ENCODE measurements around the gene MARCHF2.
"Not testable (repeated sequence)": the region's sequence is repeated elsewhere in the genome, so short reads cannot be mapped to it uniquely, and the experiment has no call there.

Gene MARCHF2

DNA sequence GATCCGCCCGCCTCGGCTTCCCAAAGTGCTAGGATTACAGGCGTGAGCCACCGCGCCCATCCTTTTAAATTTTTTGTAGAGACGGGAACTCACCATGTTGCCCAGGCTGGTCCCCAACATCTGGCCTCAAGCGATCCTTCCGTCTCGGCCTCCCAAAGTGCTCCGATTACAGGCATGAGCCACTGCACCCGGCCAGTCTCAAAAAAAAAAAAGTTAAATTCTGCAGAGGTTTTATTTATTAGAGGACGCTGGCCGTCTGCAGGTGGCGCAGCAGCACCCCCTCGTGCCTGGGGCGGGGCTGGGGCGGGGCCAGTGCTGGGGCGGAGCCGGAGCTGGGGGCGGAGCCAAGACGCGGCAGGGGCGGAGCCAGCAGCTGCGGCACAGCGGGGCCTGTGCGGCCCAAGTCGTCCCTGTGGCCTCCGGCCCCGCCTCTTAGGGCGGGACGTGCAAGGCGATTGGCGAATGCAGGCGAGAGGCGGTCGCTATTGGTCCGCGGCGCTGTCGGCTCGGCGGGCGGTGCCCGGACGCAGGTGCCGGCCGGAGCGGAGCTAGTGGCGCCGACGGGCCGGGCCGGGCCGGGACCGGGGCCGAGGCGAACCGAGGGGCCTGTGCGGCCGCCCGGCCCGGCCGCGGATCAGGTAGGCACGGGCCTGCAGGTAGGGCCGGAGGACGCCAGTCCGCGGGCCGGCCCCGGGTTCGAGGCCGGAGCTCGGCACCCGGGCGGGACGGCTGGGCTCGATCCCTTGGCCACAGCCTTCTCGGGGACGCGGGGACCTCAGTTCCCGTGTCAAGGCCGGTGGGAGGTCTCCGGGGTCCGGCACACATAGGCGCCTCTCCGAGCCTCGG, at the start of gene MARCHF2:
MARCHF2 (plus strand) TSS at position 523 of the 846 bp plus-strand sequence. CDS start 8,536 bp downstream, outside the sequence.
- peak; percentile 94 for DNase-seq

DNA sequence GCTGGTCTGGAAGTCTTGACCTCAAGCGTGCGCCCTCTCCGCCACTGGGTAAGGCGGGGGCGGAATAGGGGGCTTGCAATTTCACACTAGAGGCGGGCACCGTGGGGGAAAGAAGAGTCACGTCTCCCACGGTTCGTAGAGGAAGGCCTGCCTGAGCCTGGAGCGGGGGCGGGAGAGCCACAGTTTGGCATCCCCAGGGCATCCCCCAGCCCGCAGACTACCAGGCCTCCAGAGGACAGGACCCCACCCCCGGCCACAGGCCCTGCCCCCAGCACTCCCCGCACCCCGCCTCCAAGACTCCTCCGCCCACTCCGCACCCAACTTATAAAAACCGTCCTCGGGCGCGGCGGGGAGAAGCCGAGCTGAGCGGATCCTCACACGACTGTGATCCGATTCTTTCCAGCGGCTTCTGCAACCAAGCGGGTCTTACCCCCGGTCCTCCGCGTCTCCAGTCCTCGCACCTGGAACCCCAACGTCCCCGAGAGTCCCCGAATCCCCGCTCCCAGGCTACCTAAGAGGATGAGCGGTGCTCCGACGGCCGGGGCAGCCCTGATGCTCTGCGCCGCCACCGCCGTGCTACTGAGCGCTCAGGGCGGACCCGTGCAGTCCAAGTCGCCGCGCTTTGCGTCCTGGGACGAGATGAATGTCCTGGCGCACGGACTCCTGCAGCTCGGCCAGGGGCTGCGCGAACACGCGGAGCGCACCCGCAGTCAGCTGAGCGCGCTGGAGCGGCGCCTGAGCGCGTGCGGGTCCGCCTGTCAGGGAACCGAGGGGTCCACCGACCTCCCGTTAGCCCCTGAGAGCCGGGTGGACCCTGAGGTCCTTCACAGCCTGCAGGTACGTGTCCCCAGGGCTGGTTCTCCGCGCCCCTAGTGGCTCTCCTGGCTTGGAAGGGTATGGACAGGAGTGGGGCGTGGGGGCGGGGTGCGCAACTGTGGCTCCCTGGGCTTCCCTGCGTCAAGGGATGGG, 49.0 kb upstream of the MARCHF2 start, which contains the start of gene ANGPTL4:
ANGPTL4 (plus strand) TSS at position 353 of the 969 bp plus-strand sequence; CDS start at position 520, 167 bp downstream.
- DNase-seq: peak; percentile 58 to 74

DNA sequence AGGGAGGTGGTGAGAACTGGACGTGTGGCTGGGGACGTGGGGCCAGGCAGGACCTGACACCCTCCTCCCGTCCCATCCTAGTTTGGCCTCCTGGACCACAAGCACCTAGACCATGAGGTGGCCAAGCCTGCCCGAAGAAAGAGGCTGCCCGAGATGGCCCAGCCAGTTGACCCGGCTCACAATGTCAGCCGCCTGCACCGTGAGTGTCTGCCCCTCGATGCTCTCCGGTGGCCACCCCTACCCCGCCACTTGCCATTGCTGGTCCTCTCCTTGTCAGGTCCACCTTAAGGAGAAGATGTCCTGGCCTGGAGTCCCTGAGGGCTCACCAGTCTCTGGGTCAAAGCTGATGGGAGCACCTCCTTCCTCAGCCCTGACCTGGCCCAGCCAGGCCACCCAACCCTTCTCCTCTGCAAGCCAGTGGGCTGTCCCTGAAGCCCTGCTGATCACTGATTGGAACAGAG, 47.0 kb upstream of the MARCHF2 start:
- no peak for DNase-seq

DNA sequence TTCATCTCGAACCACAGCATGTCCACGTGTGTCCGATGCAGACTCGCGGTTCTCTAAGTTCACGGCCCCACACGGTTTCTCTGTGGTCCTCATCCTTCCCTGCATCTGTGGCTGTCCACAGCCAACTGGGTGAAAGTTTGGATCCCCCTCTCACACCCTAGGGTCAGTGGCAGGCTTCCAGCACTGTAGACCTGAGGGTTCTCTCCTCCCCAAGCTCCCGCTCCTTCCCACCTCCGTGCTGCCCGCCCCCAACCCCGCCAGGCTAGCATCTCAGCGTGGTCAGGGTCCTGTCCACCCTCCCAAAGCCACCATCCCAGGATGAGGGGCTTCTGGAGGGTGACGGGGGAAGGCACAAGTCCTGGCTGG, 46.2 kb upstream of the MARCHF2 start:
- DNase-seq: no peak

DNA sequence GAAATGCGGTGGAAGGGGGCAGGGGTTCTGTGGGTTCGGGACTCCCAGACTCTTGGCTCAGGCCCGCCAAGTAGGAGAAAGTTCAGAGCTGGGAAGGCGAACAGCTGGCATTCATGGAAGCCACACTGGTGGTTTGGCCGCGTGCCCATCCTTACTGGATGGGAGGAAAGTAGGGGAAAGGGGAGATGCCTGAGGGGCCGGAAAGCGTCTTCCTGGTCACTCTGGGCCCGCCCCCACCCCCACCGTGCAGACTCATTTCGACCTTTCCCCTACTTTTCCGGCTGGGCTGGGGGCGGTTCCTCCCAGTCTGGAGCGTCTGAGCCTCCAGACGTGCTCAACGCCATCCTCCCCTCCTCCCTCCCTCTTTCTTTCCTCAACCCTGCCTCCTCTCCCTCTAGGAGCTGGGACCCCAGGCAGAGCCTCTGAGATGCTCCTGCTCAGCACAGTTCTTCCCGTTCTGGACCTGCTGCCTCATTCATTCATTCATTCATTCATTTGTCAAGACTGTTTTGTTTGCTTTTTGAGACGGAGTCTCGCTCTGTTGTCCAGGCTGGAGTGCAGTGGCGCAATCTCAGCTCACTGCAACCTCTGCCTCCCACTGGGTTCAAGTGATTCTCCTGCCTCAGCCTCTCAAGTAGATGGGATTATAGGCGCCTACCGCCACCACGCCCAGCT, 45.6 kb upstream of the MARCHF2 start:
- DNase-seq: no peak

- no peak for DNase-seq
Measured at GRCh38 chr19:8370176-8371010, 42.7 kb upstream of the MARCHF2 start.

- DNase-seq: no peak
Measured at GRCh38 chr19:8371011-8371804, 41.9 kb upstream of the MARCHF2 start.

GRCh38 chr19:8373867-8374813, 39.0 kb upstream of the MARCHF2 start:
- no peak for DNase-seq

DNA sequence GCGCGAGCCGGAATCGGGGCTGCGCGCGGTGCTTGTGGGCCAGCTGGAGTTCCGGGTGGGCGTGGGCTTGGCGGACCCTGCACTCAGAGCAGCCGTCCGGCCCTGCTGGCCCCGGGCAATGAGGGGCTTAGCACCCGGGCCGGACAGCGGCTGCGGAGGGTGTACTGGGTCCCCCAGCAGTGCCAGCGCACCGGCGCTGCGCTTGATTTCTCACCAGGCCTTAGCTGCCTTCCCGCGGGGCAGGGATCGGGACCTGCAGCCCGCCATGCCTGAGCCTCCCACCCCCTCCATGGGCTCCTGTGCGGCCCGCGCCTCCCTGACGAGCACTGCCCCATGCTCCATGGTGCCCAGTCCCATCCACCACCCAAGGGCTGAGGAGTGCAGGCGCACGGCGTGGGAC, 37.3 kb upstream of the MARCHF2 start:
- not testable (repeated sequence) for DNase-seq

DNA sequence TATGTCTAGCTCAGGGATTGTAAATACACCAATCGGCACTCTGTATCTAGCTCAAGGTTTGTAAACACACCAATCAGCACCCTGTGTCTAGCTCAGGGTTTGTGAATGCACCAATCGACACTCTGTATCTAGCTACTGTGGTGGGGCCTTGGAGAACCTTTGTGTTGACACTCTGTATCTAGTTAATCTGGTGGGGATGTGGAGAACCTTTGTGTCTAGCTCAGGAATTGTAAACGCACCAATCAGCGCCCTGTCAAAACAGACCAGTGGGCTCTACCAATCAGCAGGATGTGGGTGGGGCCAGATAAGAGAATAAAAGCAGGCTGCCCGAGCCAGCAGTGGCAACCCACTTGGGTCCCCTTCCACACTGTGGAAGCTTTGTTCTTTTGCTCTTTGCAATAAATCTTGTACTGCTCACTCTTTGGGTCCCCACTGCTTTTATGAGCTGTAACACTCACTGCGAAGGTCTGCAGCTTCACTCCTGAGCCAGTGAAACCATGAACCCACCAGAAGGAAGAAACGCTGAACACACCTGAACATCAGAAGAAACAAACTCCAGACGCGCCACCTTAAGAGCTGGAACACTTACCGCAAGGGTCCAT, 36.6 kb upstream of the MARCHF2 start:
- not testable (repeated sequence) for DNase-seq

DNA sequence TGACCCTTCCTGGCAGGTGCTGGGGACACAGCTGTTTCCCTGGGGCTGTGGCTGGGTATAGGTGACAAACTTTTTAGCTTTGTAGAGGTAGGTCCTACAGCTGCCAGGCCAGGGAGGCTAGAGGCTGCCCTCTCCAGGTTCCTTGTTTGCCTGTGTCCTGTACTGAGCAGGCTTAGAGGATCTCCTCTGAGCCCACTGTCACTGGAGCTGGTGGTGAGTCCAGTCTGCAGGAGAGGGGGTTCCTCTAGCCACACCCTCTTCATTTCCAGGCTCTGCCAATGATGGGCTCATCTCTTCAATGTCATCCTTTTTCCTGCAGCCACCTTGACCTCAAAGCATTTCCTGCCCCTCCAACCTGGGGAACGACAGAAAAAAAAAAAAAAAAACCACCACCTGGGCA, 35.5 kb upstream of the MARCHF2 start:
- DNase-seq: no peak

- not testable (repeated sequence) for DNase-seq
Measured at GRCh38 chr19:8379156-8379891, 33.8 kb upstream of the MARCHF2 start.

GRCh38 chr19:8384569-8384968, 28.5 kb upstream of the MARCHF2 start:
- DNase-seq: not testable (repeated sequence)

- DNase-seq: not testable (repeated sequence)
Measured at GRCh38 chr19:8385103-8385502, 28.0 kb upstream of the MARCHF2 start.

DNA sequence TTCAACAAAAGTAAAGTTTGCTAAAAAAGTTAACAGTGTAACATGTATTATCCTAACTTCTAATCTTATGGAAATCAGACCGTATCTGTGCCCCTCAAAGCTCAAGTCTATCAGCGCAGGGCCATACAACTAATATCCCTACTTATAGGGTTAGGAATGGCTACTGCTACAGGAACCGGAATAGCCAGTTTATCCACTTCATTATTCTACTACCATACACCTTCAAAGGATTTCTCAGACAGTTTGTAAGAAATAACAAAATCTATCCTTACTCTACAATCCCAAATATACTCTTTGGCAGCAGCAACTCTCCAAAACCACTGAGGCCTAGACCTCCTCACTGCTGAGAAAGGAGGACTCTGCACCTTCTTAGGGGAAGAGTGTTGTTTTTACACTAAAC, 27.5 kb upstream of the MARCHF2 start:
- DNase-seq: not testable (repeated sequence)

DNA sequence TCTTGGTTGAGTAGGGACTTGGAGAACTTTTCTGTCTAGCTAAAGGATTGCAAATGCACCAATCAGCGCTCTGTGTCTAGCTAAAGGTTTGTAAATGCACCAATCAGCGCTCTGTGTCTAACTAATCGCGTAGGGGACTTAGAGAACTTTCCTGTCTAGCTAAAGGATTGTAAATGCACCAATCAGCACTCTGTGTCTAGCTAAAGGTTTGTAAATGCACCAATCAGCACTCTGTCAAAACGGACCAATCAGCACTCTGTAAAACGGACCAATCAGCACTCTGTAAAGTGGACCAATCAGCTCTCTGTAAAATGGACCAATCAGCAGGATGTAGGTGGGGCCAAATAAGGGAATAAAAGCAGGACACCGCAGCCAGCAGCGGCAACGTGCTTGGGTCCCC, 26.7 kb upstream of the MARCHF2 start:
- DNase-seq: not testable (repeated sequence)

DNA sequence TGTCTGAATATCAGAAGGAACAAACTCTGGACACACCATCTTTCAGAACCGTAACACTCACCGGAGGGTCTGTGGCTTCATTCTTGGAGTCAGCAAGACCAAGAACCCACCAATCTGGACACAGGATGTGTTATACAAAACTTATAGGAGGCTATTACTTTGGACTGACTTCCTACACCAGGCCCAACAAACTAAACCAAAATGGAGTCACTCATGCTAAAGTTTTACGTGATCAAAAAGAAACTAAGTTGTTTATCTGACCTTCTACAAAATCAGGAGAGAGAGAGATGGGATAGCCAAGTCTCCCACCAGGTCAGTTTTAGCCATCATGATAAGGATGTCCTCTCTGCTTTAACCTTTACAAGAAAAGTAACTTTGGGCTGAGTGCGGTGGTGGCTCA, 26.1 kb upstream of the MARCHF2 start:
- DNase-seq: no peak
